ENCODE results near the gene KRT78.

KRT78 gene

DNA sequence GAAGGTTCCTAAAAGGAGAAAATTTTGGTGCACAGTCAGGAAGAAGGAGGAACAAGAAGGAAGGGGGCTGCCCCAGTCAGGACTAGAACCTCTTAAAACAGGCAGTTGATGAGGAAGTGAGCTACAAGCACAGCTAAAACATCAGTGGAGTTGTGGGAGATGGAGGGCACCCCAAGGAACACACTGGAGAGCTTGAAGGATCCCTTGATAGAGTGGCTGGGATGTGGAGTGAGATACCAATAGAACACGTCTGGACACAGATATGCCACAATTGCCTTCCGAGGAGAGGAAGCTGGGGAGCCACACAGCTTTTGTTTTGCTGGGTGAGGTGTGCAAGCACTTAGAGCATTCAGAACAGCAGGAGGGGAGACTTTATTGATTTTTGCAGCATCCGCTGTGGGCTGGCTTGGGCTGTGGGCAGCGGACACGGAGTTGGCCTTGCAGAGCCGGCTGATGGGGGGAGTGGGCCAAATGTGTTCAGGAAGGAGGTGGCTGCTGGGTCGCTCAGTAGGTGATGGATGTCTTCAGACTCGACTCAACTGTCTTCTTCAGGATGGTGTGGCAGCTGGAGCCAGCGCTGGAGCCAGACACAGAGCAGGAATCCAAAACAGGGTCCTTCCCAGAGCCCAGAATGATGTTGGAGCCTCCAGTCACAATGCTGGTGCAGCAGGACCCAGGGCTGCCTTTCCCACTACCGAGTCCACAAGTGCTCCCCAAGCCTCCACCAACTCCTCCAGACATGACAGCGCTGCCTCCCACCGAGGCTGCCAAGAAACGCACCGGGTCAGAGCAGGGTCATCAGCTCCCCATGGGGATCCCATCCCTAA lies 10.0 kb downstream of the KRT78 start:
- DNase-seq, result no peak

DNA sequence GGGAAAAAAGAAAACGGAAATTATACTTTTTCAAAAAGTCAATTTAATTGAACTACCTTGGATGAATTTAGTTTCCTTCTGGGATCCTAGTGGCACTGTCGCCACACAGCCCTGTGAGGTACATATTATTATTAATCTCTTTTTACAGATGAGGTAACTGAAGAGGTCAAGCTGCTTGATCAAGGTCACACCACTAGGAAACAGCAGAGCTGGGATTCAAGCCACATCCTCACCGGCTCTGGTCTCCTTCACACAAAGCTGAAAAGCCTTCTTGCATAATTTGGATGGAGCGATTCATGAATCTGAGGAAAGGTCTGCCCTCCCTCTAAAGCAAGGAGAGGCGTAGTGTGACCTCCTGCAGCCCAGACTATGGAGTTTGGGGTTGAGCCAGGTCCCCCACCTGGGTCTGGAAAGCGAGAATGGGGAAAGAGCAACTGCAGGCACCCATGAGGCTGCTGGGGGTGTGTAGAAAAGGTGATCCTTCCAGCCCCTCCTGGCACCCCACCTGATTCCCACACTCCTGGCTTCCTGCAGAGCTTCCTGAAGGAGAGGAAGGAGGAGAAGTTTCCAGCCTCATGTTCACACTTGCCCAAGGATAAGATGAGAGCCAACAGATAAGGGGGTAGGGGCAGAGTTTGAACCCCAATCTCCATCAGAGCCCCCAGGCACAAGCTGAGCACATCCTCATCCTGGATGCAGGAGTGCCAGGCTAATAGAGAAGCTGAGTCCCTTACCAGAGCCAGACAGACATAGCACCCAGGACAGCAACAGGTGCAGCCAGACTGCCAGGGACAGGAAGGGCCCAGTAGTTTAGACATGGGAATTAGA lies 10.8 kb downstream of the KRT78 start:
- no peak for DNase-seq

DNA sequence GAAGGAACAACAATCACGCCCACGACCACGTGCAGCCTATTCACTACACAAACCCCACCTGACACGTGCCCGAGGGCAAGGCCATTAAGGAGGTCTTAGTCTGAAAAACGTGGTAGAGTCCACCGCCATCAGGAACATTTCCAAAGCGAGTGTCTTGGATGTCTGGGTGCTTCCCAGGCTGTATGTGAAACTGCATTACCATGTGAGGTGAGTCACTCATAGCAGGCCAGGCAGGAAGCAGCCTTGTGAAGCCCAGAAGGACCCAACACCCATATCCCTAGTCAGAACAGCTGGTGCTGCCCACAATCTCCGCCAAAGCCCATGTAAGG lies 11.4 kb downstream of the KRT78 start:
- no peak for DNase-seq

DNA sequence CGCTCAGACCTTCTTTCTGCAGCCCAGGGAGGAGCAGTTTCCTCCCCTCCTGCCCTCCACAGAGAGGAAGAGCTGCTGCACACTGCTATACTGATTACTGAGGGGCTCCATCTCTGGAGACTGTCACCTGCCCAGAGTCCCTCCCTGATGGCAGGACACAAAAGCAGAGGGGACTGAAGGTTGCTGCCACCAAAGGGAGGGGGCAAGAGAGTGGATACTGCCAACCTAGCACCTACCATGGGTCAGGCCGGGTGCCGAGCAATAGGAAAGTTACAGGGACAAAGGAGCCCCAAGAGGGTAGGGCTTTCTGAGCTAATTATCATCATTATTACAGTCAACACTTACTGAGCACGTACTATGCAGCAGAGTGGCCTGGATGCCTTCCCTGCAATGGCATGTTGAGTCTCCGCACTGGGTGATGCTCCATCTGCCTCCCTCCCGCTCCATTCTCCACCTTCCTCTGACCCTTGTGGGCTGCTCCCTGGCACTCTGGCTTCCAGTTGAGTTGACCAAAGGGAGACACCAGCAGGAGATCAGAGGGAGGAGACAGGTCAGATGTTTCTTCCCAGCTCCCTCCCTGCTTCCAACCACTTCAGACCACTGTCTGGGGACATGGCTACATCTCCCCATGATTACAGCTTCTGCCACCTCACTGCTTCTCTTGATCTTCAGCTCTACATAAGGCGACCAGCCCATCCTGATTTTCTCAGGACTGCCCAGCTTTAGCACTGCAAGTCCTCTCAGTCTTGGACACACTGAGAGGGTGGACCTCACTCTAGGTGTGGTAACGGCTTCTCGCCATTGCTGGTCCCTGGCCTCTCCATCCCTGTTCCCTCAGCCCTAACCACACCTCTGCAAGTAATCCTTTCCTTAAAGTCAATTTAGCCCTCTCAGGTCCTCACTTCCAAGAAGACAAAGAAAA lies 12.0 kb downstream of the KRT78 start:
- no peak for DNase-seq

DNA sequence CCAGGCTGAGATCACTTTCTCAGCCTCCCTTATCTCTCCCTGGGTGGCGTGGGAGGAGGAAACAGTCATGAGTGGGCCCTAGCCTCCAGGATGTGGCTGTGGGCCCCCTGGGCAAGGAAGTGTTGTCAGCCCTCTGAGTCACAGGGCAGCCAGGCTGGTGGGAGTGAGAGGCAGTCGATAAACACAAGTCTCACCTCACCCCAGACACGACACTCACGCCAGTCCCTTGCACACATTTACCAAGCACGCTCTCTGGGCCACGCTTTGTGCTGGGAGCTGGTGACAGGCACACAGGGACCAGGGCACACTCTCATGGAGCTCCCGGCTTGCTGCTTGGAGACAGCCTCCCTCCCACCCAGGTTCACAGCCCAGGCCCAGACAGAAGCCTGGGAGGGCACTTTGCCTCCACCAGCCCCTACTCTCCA lies 12.7 kb downstream of the KRT78 start:
- DNase-seq, result peak; percentile 14

DNA sequence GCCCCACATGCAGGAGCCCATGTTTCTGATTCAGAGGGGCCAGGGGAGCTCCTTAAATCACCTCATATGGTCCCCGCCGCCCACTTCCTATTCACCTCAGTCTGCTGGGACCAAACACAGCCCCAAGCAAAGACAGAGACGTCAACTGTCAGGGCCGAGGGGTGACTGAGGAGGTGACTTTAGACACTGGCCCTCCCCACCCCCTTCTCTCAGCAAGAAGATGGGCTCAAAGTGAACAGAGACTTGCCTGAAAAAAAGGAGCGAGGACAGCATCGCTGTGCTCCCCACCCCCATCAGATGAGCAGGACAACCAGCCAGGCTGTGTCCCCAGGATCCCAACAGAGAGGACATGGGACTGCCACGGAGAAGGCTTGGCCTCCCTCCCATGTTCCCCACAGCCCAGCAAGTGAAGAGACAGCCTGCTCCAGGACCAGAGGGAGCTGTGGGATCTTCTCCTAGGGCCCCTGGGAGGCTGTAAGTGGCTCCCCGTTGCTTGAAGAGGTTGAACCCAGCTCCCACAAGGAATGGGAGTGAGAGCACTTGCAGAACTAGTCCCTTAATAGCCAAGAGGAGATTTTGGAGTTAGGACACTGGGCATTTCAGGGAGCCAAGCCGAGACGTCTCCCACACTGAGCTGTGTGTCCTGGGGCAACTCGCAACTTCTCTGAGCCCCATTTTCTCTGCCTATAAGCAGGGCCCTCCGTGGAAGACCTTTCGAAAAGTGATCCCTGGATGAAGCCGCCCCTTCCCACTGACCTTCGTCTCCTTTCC lies 13.3 kb downstream of the KRT78 start:
- DNase-seq, result no peak

DNA sequence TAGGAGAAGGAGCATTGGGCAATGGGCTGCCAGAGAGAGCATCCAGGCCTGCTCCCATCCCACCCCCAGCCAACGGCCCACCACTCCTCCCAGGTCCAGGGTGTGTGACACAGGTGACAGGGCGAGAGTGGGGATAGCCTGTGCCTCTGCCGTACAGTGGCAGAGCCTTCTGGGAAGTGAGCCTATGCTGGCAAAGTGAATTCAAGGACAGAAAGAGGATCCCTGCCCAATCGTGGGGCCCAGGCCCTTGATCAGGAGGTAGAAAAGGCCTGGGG lies 14.1 kb downstream of the KRT78 start:
- no peak for DNase-seq

DNA sequence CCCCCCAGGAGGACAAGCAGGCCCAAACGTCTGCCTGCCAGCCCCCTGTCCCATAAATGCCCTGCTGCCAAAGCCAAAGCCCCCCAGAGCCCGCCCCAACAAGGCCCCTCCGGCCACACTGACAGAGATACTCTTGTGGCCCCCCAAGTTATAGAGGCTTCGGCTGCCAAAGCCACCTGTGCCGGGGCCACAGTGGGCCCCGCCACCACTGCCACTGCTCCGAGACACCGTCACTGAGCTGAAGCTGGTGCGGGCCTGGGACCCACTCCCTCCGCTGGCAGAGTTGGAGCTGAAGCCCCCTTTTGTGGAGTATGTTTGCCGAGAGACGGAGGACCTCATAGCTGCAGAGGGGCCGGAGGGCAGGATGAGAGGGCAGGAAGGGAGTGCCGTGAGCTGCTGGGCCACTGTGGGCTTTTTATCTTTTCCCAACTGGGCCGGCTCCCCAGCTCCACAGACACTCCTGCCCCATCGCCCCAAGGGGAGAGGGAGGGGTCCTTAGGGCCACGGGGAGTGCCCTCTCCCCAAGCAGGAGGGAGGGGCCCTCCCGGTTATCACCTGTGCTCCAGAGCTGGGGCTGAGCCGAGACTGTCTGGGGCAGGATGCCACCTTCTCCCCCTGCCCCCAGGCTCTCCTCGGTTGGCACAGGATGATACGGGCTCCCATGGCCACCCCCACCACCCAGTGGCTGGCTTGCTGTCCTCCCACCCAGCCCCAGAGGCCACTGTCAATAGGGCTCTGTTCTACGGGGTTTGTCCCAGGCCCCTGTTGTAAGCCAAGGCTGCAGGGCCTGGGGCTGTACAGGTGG lies 14.7 kb downstream of the KRT78 start, which contains the start of gene KRT79:
Gene KRT79 (minus strand): TSS at position 390 of the 805 bp plus-strand sequence. CDS start 51 bp downstream, at position 339.
- DNase-seq, result no peak

DNA sequence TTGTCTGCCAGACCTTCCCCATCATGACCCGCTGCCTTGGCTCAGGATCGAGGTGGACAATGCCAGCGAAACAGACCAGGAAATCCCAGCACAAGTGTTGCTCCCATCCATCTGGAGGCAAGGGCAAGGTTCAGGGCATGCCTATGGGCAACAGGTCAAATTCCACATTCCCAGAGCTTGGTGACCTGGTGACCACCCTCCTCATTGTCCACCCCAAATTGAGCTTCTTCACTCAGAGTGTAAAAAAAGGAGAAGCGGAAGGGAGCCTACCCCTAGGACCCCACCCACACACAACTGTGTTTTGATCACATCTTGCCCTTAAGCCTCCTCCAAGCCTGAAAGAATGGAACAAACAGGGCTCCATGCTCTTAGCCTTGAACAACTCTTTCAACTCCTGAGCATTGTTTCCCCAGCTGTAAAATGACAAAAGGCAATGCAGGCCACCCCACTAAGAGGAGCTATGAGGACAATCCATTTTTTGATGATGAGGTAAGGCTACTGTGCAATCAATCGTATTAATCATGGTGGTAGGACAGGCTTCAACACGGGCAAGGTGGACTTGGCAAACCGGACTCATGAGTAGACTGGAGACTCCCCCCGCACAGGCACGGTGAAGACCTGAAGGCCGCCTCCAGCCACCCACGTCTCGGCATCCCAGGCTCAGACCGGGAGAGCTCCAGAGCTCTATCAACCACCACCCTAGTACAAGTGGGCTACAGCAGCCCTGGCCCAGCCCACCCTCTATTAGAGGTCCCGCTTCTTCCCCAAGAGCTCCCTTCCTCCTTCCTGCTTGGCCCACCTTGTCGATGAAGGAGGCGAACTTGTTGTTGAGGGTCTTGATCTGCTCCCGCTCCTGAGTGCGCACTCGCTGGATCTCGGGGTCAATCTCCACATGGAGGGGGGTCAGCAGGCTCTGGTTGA lies 15.5 kb downstream of the KRT78 start:
- no peak for DNase-seq

DNA sequence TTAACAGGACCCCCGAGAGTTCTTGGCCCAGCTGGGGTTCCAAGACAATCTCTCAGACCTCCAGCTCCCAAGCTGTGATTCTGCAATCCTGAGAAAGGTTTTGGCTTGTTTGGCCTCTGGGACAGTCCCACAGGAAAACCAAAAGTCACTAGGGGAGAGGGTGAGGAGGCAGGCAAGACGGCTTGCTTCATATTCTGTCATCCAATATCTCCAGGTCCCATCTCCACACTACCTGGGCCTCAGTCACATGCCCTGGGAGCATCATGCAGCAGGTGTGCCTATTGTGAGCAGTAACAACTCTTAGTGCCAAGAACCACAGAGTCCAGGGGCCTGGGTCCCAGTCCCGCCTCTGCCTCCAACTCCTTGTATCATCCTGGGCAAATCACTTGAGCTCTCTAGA lies 16.3 kb downstream of the KRT78 start:
- no peak for DNase-seq

DNA sequence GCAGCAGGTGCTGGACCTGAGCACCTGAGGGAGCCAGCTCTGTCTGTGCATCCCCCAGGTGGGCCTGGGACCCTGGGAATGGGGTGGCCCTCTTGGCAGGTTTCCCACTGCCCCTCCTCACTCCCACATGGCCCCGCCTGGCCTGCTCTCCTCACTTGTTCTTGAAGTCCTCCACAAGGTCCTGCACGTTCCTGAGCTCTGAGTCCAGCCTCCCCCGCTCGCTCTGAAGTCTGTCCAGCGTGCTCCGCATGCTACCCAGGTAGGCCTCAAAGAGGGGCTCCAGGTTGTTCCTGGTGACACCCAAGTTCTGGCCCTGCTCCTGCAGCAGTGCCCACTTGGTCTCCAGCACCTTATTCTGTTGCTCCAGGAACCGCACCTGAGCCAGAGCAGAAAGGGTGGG lies 17.5 kb downstream of the KRT78 start:
- DNase-seq, result no peak

DNA sequence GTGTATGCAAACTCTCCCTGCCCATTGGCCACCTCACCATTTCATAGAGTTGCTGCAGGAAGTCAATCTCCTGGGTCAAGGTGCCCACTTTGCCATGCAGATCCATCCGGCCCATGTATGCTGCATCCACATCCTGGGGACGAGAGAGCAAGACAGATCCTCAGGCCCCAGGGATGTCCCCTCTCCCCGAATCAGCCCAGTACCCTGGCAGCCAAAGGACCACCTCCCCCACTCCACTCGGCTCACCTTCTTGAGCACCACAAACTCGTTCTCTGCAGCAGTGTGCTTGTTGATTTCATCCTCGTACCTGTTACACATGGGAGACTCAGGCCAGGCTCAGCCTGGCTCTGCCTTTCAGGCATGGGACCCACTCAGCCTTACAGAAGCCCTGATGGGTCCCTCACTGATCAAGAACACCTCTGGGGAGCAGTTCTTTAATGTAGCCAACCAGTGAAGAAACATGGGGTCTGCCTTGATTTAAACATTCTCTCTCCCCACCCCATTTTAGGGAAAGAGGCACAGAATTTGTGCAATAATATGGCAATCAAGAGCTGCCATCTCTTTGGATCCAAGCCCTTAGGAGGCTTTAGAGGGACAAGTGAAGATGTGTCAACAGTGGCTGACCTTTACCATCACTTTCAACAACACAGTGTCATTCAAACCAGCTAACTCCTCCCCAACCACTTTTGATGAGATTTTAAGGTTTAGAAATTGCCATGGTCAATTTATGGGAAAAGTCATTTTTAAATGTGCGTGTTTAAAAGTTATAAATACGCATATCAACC lies 18.6 kb downstream of the KRT78 start:
- DNase-seq, result no peak

DNA sequence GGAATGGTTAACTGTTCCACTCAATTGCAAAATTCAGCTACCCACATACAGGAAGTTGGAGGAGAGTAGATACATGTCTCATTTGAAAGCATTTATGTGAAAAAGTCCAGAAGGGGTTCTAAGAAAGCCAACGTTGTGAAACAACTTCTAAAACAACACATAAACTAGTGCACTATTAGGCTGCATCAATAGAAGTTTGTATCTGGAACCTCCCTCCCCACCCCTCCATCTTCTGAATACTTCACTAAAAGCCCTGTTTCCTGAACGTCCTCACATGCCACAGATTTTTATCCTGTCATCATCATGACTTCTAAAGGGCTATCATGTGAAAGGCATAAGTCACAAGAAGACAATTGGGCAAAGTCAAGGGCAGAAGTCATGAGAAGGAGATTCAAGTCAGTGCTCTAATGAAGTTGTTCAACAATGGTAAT lies 20.2 kb downstream of the KRT78 start:
- DNase-seq, result no peak

DNA sequence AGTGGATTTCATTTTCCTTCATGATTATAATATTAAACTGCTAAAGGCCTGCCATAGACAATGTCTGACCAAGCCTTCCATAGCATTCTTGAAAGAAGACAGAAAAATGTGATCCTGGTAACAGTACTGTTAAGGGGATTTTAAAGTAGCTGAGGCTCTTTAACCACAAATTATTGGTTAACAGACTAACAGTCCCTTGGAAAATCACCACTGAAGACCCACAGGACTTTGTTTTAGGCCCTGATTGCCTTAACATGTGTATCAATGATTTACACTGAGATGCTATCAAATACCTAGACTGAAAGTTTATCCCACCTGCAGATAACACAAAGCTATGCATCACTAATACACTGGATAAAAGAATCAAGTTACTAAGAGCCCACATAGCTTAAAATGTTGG lies 20.6 kb downstream of the KRT78 start:
- DNase-seq, result no peak

DNA sequence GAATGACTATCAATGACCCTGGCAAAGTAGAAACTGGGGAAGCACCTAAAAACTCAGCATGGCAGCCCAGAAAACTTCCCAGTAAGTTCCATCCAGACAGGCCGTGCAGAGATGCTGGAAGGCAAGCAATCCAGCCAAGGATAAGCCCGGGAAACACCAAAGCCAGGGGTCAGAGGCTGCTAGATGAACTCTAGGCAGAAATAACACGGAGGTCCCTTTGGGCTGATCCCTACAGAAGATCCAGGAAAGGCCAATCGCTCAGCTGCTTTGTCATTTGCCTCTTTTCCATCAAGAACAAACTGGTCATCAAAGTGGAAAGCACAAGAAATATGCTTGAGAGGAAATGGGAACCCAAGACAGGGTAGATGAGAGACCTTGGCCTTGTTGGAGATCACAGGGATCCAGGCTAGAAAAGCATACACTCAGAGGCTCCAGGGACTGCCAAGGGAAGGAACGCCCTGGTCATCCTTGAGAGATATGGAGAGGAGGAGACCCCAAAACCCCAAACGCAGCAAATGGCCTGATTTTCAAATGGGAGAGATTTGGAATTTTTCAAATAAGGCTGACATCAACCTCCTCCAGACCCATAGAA lies 21.2 kb downstream of the KRT78 start:
- no peak for DNase-seq

DNA sequence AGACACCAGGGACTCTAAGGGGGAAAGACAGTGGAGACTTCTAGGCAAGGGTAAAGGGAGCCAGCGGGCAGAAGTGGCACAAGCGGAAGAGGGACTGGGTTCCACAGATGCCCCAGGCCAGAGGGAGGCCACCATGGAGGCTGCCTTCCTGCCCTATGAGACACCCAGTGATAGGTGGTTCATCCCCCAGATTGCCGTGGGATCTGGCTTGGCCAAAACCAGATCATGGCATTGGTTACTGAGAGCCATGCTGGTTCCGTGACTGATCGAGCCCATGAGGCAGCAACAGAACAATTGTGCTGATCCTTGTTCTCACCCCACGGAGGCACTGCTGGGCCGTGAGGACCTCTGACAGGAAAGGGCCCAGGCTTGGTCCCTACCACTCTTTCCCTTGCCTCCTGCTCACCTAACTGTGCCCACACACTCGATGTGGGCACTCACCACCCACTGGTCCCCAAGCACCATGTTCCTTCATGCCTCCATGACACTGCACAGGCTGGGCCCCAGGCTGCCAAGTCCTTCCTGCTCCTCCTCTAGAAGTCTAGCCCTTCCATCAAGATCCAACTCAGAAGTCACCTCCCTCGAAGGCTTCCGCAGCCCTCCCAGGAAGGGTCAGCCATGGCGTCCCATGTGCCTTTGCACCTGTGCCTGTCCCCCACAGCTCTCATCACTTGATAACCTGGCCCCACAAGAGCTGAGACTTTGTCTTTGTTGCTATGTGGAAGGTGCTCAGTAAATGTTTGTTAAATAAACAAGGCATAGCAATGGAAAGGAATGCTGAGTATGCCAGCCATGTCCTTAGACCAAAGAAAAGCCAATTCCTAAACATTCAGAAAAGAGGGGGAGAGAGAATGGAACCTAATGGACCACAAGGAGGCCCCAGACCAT lies 21.9 kb downstream of the KRT78 start:
- DNase-seq, result no peak

DNA sequence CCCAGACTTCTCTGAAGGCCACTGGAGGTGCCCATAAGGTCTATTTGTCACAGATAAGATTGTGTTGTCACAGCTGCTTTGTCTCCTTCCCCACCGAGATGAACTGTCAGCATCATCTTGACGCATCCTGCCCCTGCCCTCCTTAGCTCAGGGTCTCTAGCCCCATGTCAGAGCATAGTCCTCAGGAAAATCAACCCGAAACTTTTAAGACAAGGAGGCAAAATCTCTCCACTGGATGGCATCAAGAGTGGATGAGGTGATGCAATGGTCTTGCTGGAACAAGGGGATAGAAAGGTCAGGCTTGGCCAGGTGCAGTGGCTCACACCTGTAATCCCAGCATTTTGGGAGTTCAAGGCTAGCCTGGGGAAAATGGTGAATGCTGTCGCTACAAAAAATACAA lies 22.8 kb downstream of the KRT78 start:
- no peak for DNase-seq

DNA sequence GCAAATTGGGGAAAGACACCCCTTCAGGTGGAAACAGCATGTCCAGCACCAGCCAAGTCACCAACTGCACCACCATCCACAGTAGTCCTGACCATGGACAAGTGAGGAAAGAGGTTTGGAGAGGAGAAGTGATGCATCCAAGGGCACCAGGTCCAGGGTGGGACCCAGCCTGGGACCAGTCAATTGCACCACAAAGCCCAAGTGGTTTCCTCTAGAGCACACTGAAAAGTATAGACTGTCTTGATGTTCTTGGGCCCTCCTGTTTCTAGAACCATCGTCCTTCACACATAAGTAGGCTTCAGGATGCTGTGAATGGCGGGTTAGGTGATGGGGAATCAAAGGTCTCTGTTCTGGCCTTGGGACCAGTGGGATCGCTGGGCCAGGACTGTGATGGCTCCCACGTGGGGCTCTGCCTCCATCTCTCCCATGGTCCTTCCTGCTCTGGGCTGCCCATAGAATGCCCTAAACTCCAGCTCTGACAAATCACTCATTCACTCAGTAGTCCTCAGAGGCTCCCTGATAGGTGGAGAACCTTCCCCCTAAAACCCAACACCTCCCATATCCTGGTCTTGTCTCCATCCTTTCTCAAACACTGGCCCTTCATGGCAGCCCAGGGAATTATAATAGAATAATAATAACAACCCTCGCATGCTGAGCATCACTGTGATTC lies 23.9 kb downstream of the KRT78 start:
- no peak for DNase-seq
